ENCODE measurements around the gene IGF2. TPM values are rescaled to one million over a fixed set of nuclear protein-coding genes. Genes with fewer than 3 reads are reported as not detected.

The IGF2 gene
- polyA plus RNA-seq, 1 donor (not counting 4 experiments of a cell fraction or from before 2014, with no cell fraction given), result not detected

DNA sequence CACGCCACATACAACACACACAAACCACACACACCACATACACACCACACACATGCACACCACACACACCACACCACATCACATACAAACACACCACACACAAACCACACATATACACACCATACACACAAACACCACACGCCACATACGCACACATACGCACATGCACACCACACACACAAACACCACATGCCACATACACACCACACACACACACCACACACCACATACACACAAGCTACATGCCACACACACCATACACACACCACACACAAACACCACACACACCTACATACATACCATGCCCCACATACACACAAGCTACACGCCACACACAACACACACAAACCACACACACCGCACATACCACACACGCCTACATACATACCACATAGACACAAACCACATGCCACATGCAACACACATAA is 48.1 kb upstream of the IGF2 start:
- TF ChIP-seq, protein P1, sequence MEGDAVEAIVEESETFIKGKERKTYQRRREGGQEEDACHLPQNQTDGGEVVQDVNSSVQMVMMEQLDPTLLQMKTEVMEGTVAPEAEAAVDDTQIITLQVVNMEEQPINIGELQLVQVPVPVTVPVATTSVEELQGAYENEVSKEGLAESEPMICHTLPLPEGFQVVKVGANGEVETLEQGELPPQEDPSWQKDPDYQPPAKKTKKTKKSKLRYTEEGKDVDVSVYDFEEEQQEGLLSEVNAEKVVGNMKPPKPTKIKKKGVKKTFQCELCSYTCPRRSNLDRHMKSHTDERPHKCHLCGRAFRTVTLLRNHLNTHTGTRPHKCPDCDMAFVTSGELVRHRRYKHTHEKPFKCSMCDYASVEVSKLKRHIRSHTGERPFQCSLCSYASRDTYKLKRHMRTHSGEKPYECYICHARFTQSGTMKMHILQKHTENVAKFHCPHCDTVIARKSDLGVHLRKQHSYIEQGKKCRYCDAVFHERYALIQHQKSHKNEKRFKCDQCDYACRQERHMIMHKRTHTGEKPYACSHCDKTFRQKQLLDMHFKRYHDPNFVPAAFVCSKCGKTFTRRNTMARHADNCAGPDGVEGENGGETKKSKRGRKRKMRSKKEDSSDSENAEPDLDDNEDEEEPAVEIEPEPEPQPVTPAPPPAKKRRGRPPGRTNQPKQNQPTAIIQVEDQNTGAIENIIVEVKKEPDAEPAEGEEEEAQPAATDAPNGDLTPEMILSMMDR (optimal IDR thresholded peaks at IDR 0.05 in 1 of 3, IDR thresholded peaks at IDR 0.05 in 1 of 3, conservative IDR thresholded peaks at IDR 0.05 in 1 of 3; ENCODE audit: extremely low read depth in 1 of 3, insufficient read depth in 2 of 3, low read length in 3 of 3), result no peak
- TF ChIP-seq EZH2 (IDR thresholded peaks at IDR 0.05; ENCODE audit: low read length), result no peak
- Histone ChIP-seq H3K79me2 (ENCODE audit: control insufficient read depth, insufficient read depth, low read length) (no peaks in the 10 kb centered on the region), H3K4me1 (ENCODE audit: control insufficient read depth, extremely low read depth, insufficient read depth, low read length) (peaks cover 13% of the 10 kb centered on the region), H2AFZ (ENCODE audit: control insufficient read depth, low read length) (no peak overlapping the region), H3K9me3 (ENCODE audit: control insufficient read depth, low read depth, low read length) (no peaks in the 10 kb centered on the region), H3K36me3 (ENCODE audit: control insufficient read depth in 2 of 2, extremely low read depth in 1 of 2, insufficient read depth in 2 of 2, low read length in 2 of 2) (no peaks in the 10 kb centered on the region), H4K20me1 (ENCODE audit: control insufficient read depth, extremely low read depth, insufficient read depth, low read length) (no peaks in the 10 kb centered on the region), H3K27me3 (ENCODE audit: control insufficient read depth, extremely low read depth, insufficient read depth, low read length) (no peaks in the 10 kb centered on the region), H3K4me2 (ENCODE audit: control insufficient read depth, extremely low read depth, insufficient read depth, low read depth, low read length) (no peak overlapping the region), H3K9me1 (ENCODE audit: control insufficient read depth, extremely low read depth, insufficient read depth, low read length) (no peaks in the 10 kb centered on the region), H3K27ac (ENCODE audit: control insufficient read depth, insufficient read depth, low read length) (no peak overlapping the region), H3K9ac (ENCODE audit: control insufficient read depth, extremely low read depth, insufficient read depth, low read length) (no peak overlapping the region), H3K4me3 (ENCODE audit: control insufficient read depth in 2 of 3, extremely low read depth in 1 of 3, insufficient read depth in 2 of 3, low read depth in 1 of 3, low read length in 3 of 3) (no peak overlapping the region)
- FAIRE-seq (no peak), DNase-seq (ENCODE audit: low read depth, low spot score) (no peak)
- dilution Hi-C loops (cut with MboI; ENCODE audit: extremely low pct_ligation_motif_present, low sequenced_read_pairs), result no loop called here

DNA sequence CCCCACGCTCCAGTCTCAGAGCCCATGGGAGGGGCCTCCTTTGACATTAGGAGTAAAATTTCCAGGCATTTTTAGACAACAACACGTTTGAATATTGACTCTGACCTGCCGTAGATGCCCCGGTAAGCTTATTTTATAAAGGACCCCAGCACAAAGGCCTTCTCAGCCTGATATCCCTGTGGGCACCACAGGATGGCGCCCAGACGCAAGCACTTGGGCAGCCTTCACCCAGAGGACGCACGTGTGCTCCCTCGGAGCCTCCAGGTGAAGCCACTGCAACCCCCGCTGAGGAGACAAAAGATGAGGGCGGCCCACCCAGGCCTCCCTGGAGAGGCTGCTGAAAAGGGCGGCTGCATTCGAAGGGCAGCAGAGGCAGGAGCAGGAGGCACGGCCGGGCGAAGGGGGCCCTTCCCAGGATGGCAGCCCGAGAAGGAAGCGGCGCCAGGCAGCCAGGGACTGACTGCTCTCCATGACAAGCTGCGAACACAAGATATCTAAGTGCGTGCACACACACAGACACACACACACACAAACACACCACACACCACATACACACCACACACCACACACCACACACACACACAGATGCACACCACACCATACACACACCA is 47.6 kb upstream of the IGF2 start:
- Histone ChIP-seq H3K27me3 (ENCODE audit: control insufficient read depth, extremely low read depth, insufficient read depth, low read length) (no peaks in the 10 kb centered on the region), H3K9me1 (ENCODE audit: control insufficient read depth, extremely low read depth, insufficient read depth, low read length) (no peaks in the 10 kb centered on the region), H3K4me2 (ENCODE audit: control insufficient read depth, extremely low read depth, insufficient read depth, low read depth, low read length) (no peak overlapping the region), H3K4me3 (ENCODE audit: control insufficient read depth in 2 of 3, extremely low read depth in 1 of 3, insufficient read depth in 2 of 3, low read depth in 1 of 3, low read length in 3 of 3) (no peak overlapping the region), H3K9ac (ENCODE audit: control insufficient read depth, extremely low read depth, insufficient read depth, low read length) (no peak overlapping the region), H3K79me2 (ENCODE audit: control insufficient read depth, insufficient read depth, low read length) (no peaks in the 10 kb centered on the region), H3K27ac (ENCODE audit: control insufficient read depth, insufficient read depth, low read length) (no peak overlapping the region), H3K36me3 (ENCODE audit: control insufficient read depth in 2 of 2, extremely low read depth in 1 of 2, insufficient read depth in 2 of 2, low read length in 2 of 2) (no peaks in the 10 kb centered on the region), H3K9me3 (ENCODE audit: control insufficient read depth, low read depth, low read length) (no peaks in the 10 kb centered on the region), H3K4me1 (ENCODE audit: control insufficient read depth, extremely low read depth, insufficient read depth, low read length) (peaks cover 14% of the 10 kb centered on the region), H4K20me1 (ENCODE audit: control insufficient read depth, extremely low read depth, insufficient read depth, low read length) (no peaks in the 10 kb centered on the region), H2AFZ (ENCODE audit: control insufficient read depth, low read length) (peak overlapping the region; percentile 32)
- dilution Hi-C loops (cut with MboI; ENCODE audit: extremely low pct_ligation_motif_present, low sequenced_read_pairs), result no loop called here
- DNase-seq (ENCODE audit: low read depth, low spot score) (no peak), FAIRE-seq (peak; percentile 77)
- TF ChIP-seq, protein P1 (optimal IDR thresholded peaks at IDR 0.05 in 1 of 3, IDR thresholded peaks at IDR 0.05 in 1 of 3, conservative IDR thresholded peaks at IDR 0.05 in 1 of 3; ENCODE audit: extremely low read depth in 1 of 3, insufficient read depth in 2 of 3, low read length in 3 of 3), result peak in 2 of 3 experiments; percentile 57 to 64
- TF ChIP-seq EZH2 (IDR thresholded peaks at IDR 0.05; ENCODE audit: low read length), result no peak
